Astrocyte (in vitro differentiated cells and primary cell): Measurements from ENCODE around the gene CABP5. TPM values are rescaled to one million over a fixed set of nuclear protein-coding genes. Genes with fewer than 3 reads are reported as not detected.

Experiments used
- DNase-seq: peaks from one replicate; pipeline ENCODE4 v3.0.0-alpha.2; 2010; ENCODE audit warnings: low read depth
- FAIRE-seq: peaks from 2 replicates; lab custom pipeline; 2011; peaks lifted over from hg19 to GRCh38; lab: Jason Lieb, UNC
- H2AFZ ChIP-seq: 2 replicates; pipeline ENCODE4 v1.6.0; 2012; ENCODE audit warnings: low read depth, low read length, inconsistent platforms
- H3K27ac ChIP-seq: 2 replicates; pipeline ENCODE4 v1.5.1; 2011; ENCODE audit warnings: low read depth, low read length, inconsistent platforms
- H3K27me3 ChIP-seq: 2 replicates; pipeline ENCODE4 v1.6.0; 2011; ENCODE audit warnings: low read length, inconsistent platforms; ENCODE audit not compliant: insufficient read depth
- H3K36me3 ChIP-seq: 2 replicates; pipeline ENCODE4 v1.5.1; 2011; ENCODE audit warnings: low read length, inconsistent platforms; ENCODE audit not compliant: insufficient read depth
- H3K4me1 ChIP-seq: 2 replicates; pipeline ENCODE4 v1.5.1; 2011; ENCODE audit warnings: low read length, inconsistent platforms; ENCODE audit not compliant: insufficient read depth
- H3K4me2 ChIP-seq: 2 replicates; pipeline ENCODE4 v1.6.0; 2012; ENCODE audit warnings: low read length, inconsistent platforms
- H3K4me3 ChIP-seq: 2 replicates; pipeline ENCODE4 v1.5.1; 2011; ENCODE audit warnings: low read depth, mild to moderate bottlenecking, low read length, inconsistent platforms; ENCODE audit not compliant: insufficient read depth
- H3K79me2 ChIP-seq: 2 replicates; pipeline ENCODE4 v1.6.0; 2012; ENCODE audit warnings: mild to moderate bottlenecking, low read length, inconsistent platforms; ENCODE audit not compliant: insufficient read depth
- H3K9ac ChIP-seq: 2 replicates; pipeline ENCODE4 v1.6.0; 2012; ENCODE audit warnings: mild to moderate bottlenecking, low read length, inconsistent platforms
- H3K9me3 ChIP-seq: 2 replicates; pipeline ENCODE4 v1.5.1; 2012; ENCODE audit warnings: low read depth, mild to moderate bottlenecking, low read length, inconsistent platforms; ENCODE audit not compliant: insufficient read depth
- H4K20me1 ChIP-seq: 2 replicates; pipeline ENCODE4 v1.6.0; 2012; ENCODE audit warnings: low read length, inconsistent platforms; ENCODE audit not compliant: insufficient read depth
- H3K27ac Mint-ChIP-seq: one replicate; pipeline ENCODE4 v1.8.0; 2021; ENCODE audit warnings: mild to moderate bottlenecking, mixed read lengths; ENCODE audit not compliant: unreplicated experiment
- H3K27me3 Mint-ChIP-seq: one replicate; pipeline ENCODE4 v1.8.0; 2021; ENCODE audit warnings: low read depth, mixed read lengths; ENCODE audit not compliant: unreplicated experiment
- H3K36me3 Mint-ChIP-seq: one replicate; pipeline ENCODE4 v1.8.0; 2021; ENCODE audit warnings: low read depth, mixed read lengths; ENCODE audit not compliant: unreplicated experiment
- H3K4me1 Mint-ChIP-seq: one replicate; pipeline ENCODE4 v1.8.0; 2021; ENCODE audit warnings: low read depth, mixed read lengths; ENCODE audit not compliant: unreplicated experiment
- H3K4me3 Mint-ChIP-seq: one replicate; pipeline ENCODE4 v1.8.0; 2021; ENCODE audit warnings: mild to moderate bottlenecking, moderate library complexity, mixed read lengths; ENCODE audit not compliant: unreplicated experiment
- H3K9me3 Mint-ChIP-seq: one replicate; pipeline ENCODE4 v1.8.0; 2021; ENCODE audit warnings: mild to moderate bottlenecking, mixed read lengths; ENCODE audit not compliant: unreplicated experiment
- CTCF ChIP-seq: IDR thresholded peaks from 2 replicates; pipeline ENCODE4 v1.5.1; 2011; ENCODE audit warnings: low read depth, mild to moderate bottlenecking, inconsistent platforms, low read length, moderate library complexity; ENCODE audit not compliant: insufficient read depth
- EZH2 ChIP-seq: IDR thresholded peaks from 2 replicates; pipeline ENCODE4 v1.6.1; 2012; ENCODE audit warnings: mild to moderate bottlenecking, low read length, inconsistent platforms; ENCODE audit not compliant: insufficient read depth
- total RNA-seq: library from RNA; stranded (reverse); gene quantifications from 2 replicates; pipeline ENCODE4 v1.2.1, GENCODE V29; 2021

CABP5 gene
- total RNA-seq, 1 donor from 2014 or later = not detected

GRCh38 chr19:48010932-48011758 is 32.7 kb downstream of the CABP5 start:
- TF ChIP-seq EZH2 (no peak), CTCF (no peak)
- no peaks in the 10 kb centered on the region for H3K79me2 ChIP-seq
- peaks cover 9% of the 10 kb centered on the region for H3K9me3 ChIP-seq
- H3K9ac ChIP-seq = no peak overlapping the region
- H2AFZ ChIP-seq = no peak overlapping the region
- Mint-ChIP-seq H3K9me3 (peaks cover 9% of the 10 kb centered on the region), H3K27ac (no peak overlapping the region), H3K4me3 (no peak overlapping the region), H3K36me3 (no peaks in the 10 kb centered on the region), H3K27me3 (peaks cover 6% of the 10 kb centered on the region), H3K4me1 (peaks cover 3% of the 10 kb centered on the region)
- H3K27ac ChIP-seq = no peak overlapping the region
- H3K4me1 ChIP-seq = no peaks in the 10 kb centered on the region
- H3K36me3 ChIP-seq = no peaks in the 10 kb centered on the region
- H4K20me1 ChIP-seq = no peaks in the 10 kb centered on the region
- no peak overlapping the region for H3K4me3 ChIP-seq
- no peak overlapping the region for H3K4me2 ChIP-seq
- FAIRE-seq = peak; percentile 59
- DNase-seq = no peak
- H3K27me3 ChIP-seq = no peaks in the 10 kb centered on the region

GRCh38 chr19:48006762-48007161 is 37.1 kb downstream of the CABP5 start:
- TF ChIP-seq CTCF (no peak), EZH2 (no peak)
- Histone ChIP-seq H2AFZ (no peak overlapping the region), H3K27ac (no peak overlapping the region), H3K36me3 (no peaks in the 10 kb centered on the region), H3K4me2 (no peak overlapping the region), H3K4me1 (no peaks in the 10 kb centered on the region), H3K9ac (no peak overlapping the region), H3K4me3 (no peak overlapping the region), H4K20me1 (no peaks in the 10 kb centered on the region), H3K9me3 (peaks cover 3% of the 10 kb centered on the region), H3K79me2 (no peaks in the 10 kb centered on the region), H3K27me3 (no peaks in the 10 kb centered on the region)
- H3K27ac Mint-ChIP-seq = no peak overlapping the region
- FAIRE-seq (no peak), DNase-seq (no peak)
- H3K4me3 Mint-ChIP-seq = no peak overlapping the region
- peaks cover 10% of the 10 kb centered on the region for H3K9me3 Mint-ChIP-seq
- peaks cover 3% of the 10 kb centered on the region for H3K4me1 Mint-ChIP-seq
- H3K27me3 Mint-ChIP-seq = peaks cover 15% of the 10 kb centered on the region
- H3K36me3 Mint-ChIP-seq = no peaks in the 10 kb centered on the region

GRCh38 chr19:48004236-48004635 is 39.6 kb downstream of the CABP5 start:
- Histone ChIP-seq H4K20me1 (no peaks in the 10 kb centered on the region), H3K4me3 (no peak overlapping the region), H3K9ac (no peak overlapping the region), H2AFZ (no peak overlapping the region), H3K27me3 (no peaks in the 10 kb centered on the region), H3K27ac (no peak overlapping the region), H3K4me2 (no peak overlapping the region), H3K79me2 (no peaks in the 10 kb centered on the region), H3K36me3 (no peaks in the 10 kb centered on the region), H3K4me1 (no peaks in the 10 kb centered on the region), H3K9me3 (peaks cover 3% of the 10 kb centered on the region)
- FAIRE-seq = no peak
- TF ChIP-seq EZH2 = no peak
- TF ChIP-seq CTCF = no peak
- no peak for DNase-seq
- no peaks in the 10 kb centered on the region for H3K4me1 Mint-ChIP-seq
- H3K27ac Mint-ChIP-seq = no peak overlapping the region
- peaks cover 6% of the 10 kb centered on the region for H3K9me3 Mint-ChIP-seq
- H3K36me3 Mint-ChIP-seq = peaks cover 2% of the 10 kb centered on the region
- H3K4me3 Mint-ChIP-seq = no peak overlapping the region
- H3K27me3 Mint-ChIP-seq = peaks cover 16% of the 10 kb centered on the region
